ENCODE measurements around the gene CHRM2. TPM values are rescaled to one million over a fixed set of nuclear protein-coding genes. Genes with fewer than 3 reads are reported as not detected.

The CHRM2 gene
- total RNA-seq, 1 experiment from 2014 or later: not detected

- Histone ChIP-seq H3K27me3 (ENCODE audit: insufficient read depth, low read length) (no peaks in the 10 kb centered on the region), H3K9ac (ENCODE audit: low read length) (no peak overlapping the region), H4K20me1 (ENCODE audit: insufficient read depth) (no peaks in the 10 kb centered on the region), H3K4me3 (replicated peaks in 1 of 2; ENCODE audit: low read depth in 1 of 2, low read length in 2 of 2) (no peak overlapping the region), H3K27ac (ENCODE audit: low read depth, low read length) (no peak overlapping the region), H3K4me1 (ENCODE audit: control insufficient read depth in 1 of 2, insufficient read depth in 2 of 2, low read length in 2 of 2) (no peaks in the 10 kb centered on the region), H3K79me2 (ENCODE audit: insufficient read depth, low read length) (no peaks in the 10 kb centered on the region), H3K9me2 (ENCODE audit: insufficient read depth) (no peaks in the 10 kb centered on the region), H3K9me3 (ENCODE audit: control insufficient read depth in 1 of 2, insufficient read depth in 1 of 2, low read depth in 1 of 2, low read length in 2 of 2) (peaks cover 0 to 6% of the 10 kb centered on the region in 2 experiments; a peak in 2 of 4 replicates), H3K4me2 (ENCODE audit: low read length) (no peak overlapping the region), H3K36me3 (ENCODE audit: control insufficient read depth in 1 of 2, insufficient read depth in 2 of 2, low read length in 2 of 2) (no peaks in the 10 kb centered on the region), H2AFZ (ENCODE audit: low read depth, low read length, poor library complexity, severe bottlenecking) (no peak overlapping the region)
- ATAC-seq: no peak
- intact Hi-C loops (cut with micrococcal nuclease): no loop called here
- no TSS peak for BruUV-seq (replicated peaks)
- no peak for DNase-seq (ENCODE audit: low read depth, low spot score)
- TF ChIP-seq SRF (IDR thresholded peaks at IDR 0.05; ENCODE audit: low read depth) (no peak), ELF1 (IDR thresholded peaks at IDR 0.05; ENCODE audit: borderline replicate concordance, low read depth) (no peak), FOSL1 (IDR thresholded peaks at IDR 0.05; ENCODE audit: low read depth) (no peak), ZBTB33 (IDR thresholded peaks at IDR 0.05; ENCODE audit: extremely low read depth, insufficient replicate concordance, low read length) (no peak), CBX3 (IDR thresholded peaks at IDR 0.05; ENCODE audit: low read depth) (no peak), EGR1 (IDR thresholded peaks at IDR 0.05; ENCODE audit: low read depth) (no peak), POLR2A (IDR thresholded peaks at IDR 0.05; ENCODE audit: borderline replicate concordance, extremely low read depth, insufficient read depth, insufficient read length) (no peak), CEBPB (IDR thresholded peaks at IDR 0.05; ENCODE audit: low read depth) (no peak), YY1 (IDR thresholded peaks at IDR 0.05; ENCODE audit: extremely low read depth, insufficient replicate concordance, low read depth, low read length) (no peak), ATF3 (IDR thresholded peaks at IDR 0.05) (no peak), MAX (IDR thresholded peaks at IDR 0.05) (no peak)
- TF ChIP-seq, protein P1, sequence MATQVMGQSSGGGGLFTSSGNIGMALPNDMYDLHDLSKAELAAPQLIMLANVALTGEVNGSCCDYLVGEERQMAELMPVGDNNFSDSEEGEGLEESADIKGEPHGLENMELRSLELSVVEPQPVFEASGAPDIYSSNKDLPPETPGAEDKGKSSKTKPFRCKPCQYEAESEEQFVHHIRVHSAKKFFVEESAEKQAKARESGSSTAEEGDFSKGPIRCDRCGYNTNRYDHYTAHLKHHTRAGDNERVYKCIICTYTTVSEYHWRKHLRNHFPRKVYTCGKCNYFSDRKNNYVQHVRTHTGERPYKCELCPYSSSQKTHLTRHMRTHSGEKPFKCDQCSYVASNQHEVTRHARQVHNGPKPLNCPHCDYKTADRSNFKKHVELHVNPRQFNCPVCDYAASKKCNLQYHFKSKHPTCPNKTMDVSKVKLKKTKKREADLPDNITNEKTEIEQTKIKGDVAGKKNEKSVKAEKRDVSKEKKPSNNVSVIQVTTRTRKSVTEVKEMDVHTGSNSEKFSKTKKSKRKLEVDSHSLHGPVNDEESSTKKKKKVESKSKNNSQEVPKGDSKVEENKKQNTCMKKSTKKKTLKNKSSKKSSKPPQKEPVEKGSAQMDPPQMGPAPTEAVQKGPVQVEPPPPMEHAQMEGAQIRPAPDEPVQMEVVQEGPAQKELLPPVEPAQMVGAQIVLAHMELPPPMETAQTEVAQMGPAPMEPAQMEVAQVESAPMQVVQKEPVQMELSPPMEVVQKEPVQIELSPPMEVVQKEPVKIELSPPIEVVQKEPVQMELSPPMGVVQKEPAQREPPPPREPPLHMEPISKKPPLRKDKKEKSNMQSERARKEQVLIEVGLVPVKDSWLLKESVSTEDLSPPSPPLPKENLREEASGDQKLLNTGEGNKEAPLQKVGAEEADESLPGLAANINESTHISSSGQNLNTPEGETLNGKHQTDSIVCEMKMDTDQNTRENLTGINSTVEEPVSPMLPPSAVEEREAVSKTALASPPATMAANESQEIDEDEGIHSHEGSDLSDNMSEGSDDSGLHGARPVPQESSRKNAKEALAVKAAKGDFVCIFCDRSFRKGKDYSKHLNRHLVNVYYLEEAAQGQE (IDR thresholded peaks at IDR 0.05; ENCODE audit: low read depth): no peak
- CTCF ChIA-PET: no interaction called here
- RAD21 ChIA-PET (ENCODE audit: low non-redundant PET in 1 of 2, low total read pairs in 2 of 2, uncharacterized antibody in 2 of 2, unreplicated experiment in 2 of 2): no interaction called here
- POLR2A ChIA-PET: no interaction called here
These were observed 10.4 kb downstream of the CHRM2 start for GRCh38 chr7:136878878-136879277.
